Right renal cortex interstitium (tissue), 3 donors: Measurements from ENCODE around the gene MOB1B. TPM values are rescaled to one million over a fixed set of nuclear protein-coding genes. Genes with fewer than 3 reads are reported as not detected.

ENCODE experiments used
- DNase-seq, 3 donors: peaks; one replicate each; pipeline ENCODE4 v3.0.0-alpha.2; 2013; ENCODE audit warnings: low read depth in 3 of 3, low spot score in 2 of 3
- polyA plus RNA-seq, 3 donors: library from polyadenylated mRNA; unstranded; fragments of 120-200 nt; gene quantifications; one replicate each; pipeline ENCODE4 v1.2.1, GENCODE V29; 2013; ENCODE audit not compliant: insufficient read length in 3 of 3

MOB1B gene
- polyA plus RNA-seq, 3 donors = 38.1 to 41.3 (median 39.3) TPM

- DNase-seq = no peak
Measured at GRCh38 chr4:70914000-70914399, 11.8 kb downstream of the MOB1B start.

DNA sequence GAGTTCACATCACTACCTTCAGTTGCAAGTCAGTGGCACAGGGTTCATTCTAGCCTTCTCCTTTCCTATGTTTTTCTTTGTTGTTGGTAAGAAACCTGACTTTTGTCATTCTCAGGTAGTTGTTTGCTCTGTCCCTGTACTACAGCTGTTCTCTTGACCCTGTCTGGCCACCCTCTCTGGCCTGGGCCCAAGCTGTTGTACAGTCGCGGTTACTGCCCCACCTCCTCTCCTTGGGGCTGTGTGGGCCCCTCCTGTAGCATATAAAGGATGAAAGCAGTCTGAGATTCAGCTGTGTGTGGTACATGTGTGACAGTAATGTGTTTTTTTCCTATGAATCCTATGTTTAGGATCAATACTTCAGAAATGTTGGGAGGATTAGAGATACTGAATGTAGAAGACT is 12.5 kb downstream of the MOB1B start:
- no peak for DNase-seq

- DNase-seq = no peak
Measured at GRCh38 chr4:70915036-70915815, 13.1 kb downstream of the MOB1B start.

DNA sequence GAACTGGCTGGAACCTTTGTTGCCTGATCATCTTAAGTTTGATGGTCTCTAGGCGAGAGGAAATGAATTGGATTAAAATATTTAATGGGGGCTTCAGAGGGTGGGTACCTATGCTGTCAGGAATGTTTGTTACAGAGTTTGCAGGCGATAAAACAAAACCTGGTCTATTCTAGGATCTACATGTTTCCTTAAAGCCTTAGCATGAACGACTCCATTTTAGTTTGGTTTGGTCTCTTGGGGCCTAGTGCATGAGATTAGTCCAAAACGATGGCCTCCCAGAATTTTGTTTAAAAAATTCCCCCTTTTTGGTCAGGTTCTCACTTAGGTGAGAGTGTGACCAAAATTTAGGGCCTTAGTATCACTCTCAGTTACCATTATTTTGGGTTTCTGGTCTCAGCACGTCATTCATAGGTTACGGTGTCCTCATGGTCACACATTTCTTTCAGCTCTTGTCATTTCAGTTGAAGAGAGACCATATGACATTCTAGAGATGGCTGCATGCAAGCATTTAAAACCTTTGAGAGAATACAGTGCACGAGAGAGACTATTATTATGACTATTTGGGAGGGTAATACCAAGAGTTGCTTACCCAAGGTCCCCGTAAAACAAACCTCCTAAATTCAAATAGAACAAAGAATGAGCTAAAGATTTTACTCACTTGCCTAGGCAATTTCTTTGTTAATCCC is 13.8 kb downstream of the MOB1B start:
- DNase-seq = no peak

GRCh38 chr4:70920592-70920991 is 18.4 kb downstream of the MOB1B start:
- DNase-seq = no peak

DNA sequence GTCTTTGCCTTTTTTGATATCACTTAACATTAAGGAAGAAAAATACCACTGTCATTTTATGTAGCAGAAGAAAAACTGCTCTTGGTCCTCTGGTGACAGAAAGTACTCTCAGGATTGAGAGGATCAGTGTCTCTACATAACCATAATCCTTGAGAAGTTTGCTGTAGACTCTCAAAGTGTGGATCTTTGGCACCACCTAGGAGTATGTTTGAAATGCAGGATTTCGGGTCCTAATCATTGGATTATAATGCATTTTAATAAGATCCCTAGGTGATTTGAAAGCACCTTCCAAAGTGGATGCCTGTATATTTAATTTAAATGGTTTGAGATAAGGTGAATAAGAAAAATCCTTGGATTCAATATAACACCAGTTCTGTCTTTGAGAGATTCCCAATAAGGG is 23.2 kb downstream of the MOB1B start:
- no peak for DNase-seq

GRCh38 chr4:70925899-70926635 is 23.9 kb downstream of the MOB1B start:
- DNase-seq = peak in 1 of 3 donors; percentile 16

DNA sequence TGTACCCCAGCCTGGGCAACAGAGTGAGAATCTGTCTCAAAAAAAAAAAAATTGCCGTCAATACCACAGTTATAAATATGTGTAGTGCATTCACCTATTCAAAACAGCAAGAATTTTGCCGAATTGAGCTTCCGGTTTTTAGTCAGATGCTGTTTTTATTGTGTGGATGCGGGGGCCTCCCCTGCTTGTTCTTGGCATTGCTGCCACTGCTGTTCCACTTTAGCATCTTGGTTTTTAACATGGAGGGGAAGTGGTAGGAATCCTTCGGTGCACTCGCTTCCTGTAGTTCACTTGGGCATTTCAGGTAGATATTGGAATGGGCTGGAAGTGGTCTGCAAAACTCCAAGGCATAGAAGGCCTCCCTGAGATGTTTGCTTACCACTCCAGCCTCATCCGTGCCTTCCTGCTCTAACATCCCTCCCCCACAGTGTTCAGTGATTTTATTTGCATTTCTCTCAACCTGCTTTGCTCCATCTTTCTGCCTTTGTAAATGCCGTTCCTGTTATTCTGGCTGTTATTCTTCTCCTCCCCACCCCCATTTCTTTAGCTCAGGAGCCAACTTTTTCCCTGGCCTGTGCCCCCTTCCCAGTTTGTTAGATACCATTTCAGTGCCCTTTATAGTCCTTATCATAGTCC is 25.5 kb downstream of the MOB1B start:
- DNase-seq = no peak

DNA sequence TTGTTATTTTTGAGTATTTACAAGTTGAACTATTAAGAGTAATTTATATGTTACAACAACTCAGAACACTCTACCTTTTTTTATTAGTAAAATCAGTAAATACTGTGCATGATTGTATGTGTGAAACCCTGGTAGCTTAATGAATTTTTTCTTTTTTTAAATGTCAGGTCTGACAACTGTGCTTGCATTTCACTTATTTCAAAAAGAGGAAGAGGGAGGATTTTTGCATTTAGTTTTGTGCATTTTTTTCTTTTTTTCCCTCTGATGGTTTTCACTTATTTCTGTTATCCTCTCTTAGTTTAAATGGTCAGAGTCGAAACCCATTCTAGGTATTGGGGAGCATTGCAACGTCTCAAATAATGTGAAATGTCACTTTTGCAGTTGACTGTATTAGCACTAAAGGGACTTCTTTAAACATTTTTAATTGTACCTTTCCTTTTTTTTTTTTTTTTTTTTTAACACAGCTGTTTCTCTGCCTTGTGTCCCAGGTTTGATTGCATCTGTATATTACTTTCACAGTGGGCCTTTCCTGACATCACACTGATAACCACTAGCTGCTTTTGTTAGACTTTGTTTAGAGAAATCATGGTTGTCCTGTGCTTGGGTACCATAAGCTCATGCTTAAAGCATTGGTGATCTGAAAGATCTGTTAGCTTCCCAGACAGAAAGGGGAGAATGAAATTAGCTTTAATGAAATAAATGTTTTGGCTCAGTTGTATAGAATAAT is 28.5 kb downstream of the MOB1B start:
- DNase-seq = no peak

DNA sequence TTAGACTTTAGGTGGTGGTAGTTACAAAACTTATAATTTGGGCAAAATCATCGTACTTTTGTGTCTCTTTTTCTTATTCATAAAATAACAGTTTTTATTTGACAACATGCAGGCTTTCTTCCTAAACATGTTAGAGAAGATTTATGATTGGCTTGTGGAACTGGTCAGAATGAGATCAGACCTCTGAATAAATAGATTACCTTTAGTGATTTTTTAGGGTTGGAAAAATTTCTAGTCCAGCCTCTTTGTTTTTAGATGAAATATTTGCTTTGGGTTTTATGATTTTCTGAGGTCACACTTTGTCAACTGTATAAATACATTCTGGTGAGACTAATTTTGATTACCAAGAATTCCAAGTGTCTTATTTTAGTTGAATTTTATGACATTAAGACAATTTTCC is 29.2 kb downstream of the MOB1B start:
- DNase-seq = no peak

DNA sequence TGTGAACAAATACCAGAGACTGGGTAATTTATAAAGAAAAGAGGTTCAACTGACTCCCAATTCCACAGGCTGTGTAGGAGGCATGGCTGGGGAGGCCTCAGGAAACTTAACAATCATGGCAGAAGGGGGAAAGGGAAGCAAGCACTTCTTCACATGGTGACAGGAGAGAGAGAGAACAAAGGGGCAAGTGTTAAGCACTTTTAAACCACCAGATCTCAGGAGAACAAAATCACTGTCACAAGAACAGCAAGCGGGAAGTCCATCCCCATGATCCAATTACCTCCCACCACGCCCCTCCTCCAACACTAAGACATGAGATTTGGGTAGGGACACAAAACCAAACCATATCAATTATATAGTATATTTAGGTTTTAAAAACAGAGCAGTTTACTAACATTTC is 30.8 kb downstream of the MOB1B start:
- no peak for DNase-seq

GRCh38 chr4:70935038-70935695 is 33.0 kb downstream of the MOB1B start:
- DNase-seq = no peak

GRCh38 chr4:70936200-70936787 is 34.1 kb downstream of the MOB1B start:
- no peak for DNase-seq

DNA sequence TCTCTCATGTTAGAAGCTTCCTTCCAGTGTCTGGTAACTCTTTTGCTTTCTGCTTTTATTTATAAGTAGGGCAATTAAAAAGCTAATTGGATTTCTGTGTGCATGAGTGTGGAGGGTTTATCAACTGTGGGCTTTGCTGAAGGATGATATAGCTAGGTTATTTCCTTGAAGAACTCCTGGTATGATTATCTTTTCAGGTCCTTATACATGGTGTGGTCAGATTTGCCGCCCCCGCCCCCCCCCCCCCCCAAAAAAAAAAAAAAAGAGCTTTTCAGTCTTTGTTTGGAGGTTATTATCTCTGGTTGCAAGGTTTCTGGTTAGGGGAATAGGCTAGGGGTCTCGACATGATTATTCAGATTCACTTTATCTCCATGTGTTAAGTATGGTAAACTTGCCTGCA is 35.9 kb downstream of the MOB1B start:
- no peak for DNase-seq

- no peak for DNase-seq
Measured at GRCh38 chr4:70940134-70940533, 38.0 kb downstream of the MOB1B start.

DNA sequence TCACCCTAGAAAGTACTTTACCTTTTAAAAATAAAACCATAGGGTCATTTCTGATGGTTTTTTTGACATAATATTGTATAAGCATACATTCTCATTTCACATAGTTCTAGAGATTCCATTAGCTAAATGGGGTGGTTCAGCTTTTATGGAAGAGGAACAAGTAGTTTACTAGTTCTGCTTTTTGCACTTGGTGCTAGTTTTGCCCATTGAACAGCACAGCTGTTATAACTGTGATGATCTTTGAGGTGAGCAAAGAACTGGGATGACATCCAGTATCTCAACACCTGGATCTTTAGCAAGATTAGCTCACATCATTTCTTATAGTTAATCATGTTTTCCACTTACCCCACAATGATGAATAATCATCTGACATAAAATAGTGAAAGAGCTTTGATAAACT is 40.9 kb downstream of the MOB1B start:
- no peak for DNase-seq

DNA sequence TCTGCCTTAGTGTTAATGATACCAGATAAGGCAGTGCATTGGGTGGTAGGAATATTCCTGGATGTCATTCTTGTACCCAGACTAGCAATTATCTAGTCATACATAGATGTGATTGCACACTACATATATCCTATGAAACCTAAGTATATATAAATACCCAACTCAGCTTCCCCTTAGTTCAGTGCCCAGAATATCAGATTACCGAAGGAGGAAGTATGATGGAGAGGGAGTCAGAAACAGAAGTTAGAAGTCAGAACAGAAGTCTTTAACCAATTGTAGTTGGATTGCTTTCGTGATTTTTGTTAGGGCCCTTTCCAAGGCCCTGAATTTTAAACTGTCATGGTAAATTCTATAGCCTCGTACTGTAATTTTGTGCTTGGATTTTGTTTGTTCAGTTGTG is 42.9 kb downstream of the MOB1B start:
- DNase-seq = no peak

DNA sequence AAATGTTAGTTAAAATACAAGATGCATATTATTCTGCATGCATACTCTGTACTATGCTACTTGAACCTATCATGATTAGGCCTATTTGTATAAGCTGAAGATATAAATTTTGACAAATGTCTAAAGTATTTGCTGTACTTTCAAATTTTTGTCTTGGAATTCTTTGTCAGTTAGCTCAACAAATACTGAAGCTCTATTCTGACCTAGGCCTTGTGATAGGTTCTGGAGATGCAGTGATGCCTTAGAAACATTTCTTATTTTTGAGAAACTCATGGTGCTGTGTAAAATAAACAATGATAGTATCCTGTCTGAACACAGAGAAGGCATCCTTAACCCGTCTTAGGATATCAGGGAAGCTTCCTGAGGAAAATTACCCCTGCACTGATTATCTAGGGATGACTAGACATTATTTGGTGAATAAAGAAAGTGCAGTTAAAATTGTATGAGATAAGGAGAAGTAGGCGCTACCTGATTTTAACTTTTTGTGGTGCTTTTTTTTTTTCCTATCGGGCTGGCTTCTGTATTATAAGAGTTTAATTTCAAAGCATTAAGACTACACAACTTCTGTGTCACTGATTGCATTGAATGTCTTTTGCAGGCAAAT is 43.4 kb downstream of the MOB1B start:
- DNase-seq = no peak

- no peak for DNase-seq
Measured at GRCh38 chr4:70946939-70947338, 44.8 kb downstream of the MOB1B start.
